ENCODE data around the gene STIP1. TPM values are rescaled to one million over a fixed set of nuclear protein-coding genes. Genes with fewer than 3 reads are reported as not detected.

The STIP1 gene
- total RNA-seq, 1 donor from 2014 or later = 200 TPM

DNA sequence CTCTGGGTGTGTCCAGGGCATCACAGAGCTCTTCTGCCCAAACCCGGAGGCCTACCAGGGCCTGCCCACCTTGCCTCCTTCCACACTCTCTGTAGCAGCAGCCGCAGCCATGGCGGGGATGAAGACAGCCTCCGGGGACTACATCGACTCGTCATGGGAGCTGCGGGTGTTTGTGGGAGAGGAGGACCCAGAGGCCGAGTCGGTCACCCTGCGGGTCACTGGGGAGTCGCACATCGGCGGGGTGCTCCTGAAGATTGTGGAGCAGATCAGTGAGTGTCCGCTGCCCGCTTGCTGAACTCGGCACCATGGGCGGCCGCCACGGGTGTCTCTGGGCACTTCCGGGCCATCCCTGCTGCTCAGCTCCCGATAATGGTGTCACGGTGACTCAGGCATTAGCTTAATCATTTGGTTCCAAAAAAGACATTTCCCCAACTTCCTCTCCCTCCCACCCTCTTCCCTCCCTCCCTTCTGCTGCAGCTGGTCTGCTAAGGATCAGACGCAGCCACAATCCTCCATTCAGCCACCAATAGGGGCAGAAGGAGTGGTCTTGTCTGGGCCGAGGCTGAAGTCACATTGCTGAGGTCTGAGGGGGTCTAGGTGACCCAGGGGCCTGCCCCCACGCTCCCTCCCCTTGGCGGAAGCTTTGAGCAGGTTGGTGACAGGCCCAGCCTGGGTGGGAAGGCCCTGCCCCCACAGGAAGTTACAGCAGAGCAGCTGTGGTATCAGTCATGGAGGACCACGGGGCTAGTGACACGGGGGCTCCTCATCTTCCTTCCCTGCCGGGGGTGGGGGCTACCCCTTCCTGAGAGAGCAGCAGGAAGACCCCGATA, 21.5 kb downstream of the STIP1 start:
- DNase-seq (ENCODE audit: low read depth) (peak; percentile 73), FAIRE-seq (no peak)
- H3K9ac ChIP-seq (ENCODE audit: low read length) = peak overlapping the region; percentile 38
- H3K27ac ChIP-seq (ENCODE audit: low read depth, low read length) = peak overlapping the region; percentile 65
- Mint-ChIP-seq H3K9me3 (ENCODE audit: unreplicated experiment) (no peaks in the 10 kb centered on the region), H3K4me1 (ENCODE audit: low read depth, unreplicated experiment) (peaks cover 17% of the 10 kb centered on the region), H3K36me3 (ENCODE audit: low read depth, unreplicated experiment) (peaks cover 21% of the 10 kb centered on the region), H3K27ac (ENCODE audit: unreplicated experiment) (peak overlapping the region; percentile 78), H3K27me3 (ENCODE audit: low read depth, unreplicated experiment) (no peaks in the 10 kb centered on the region), H3K4me3 (ENCODE audit: unreplicated experiment) (no peak overlapping the region)
- no peak for TF ChIP-seq EZH2 (IDR thresholded peaks at IDR 0.05; ENCODE audit: insufficient read depth, low read length)
- TF ChIP-seq, protein P1, sequence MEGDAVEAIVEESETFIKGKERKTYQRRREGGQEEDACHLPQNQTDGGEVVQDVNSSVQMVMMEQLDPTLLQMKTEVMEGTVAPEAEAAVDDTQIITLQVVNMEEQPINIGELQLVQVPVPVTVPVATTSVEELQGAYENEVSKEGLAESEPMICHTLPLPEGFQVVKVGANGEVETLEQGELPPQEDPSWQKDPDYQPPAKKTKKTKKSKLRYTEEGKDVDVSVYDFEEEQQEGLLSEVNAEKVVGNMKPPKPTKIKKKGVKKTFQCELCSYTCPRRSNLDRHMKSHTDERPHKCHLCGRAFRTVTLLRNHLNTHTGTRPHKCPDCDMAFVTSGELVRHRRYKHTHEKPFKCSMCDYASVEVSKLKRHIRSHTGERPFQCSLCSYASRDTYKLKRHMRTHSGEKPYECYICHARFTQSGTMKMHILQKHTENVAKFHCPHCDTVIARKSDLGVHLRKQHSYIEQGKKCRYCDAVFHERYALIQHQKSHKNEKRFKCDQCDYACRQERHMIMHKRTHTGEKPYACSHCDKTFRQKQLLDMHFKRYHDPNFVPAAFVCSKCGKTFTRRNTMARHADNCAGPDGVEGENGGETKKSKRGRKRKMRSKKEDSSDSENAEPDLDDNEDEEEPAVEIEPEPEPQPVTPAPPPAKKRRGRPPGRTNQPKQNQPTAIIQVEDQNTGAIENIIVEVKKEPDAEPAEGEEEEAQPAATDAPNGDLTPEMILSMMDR (IDR thresholded peaks at IDR 0.05; ENCODE audit: insufficient read depth, low read depth, low read length) = no peak
- H3K27me3 ChIP-seq (ENCODE audit: insufficient read depth, low read length) = no peaks in the 10 kb centered on the region
- peak overlapping the region; percentile 30 for H2AFZ ChIP-seq (ENCODE audit: low read depth, low read length)
- H3K9me3 ChIP-seq (ENCODE audit: insufficient read depth, low read depth, low read length) = no peaks in the 10 kb centered on the region
- H3K36me3 ChIP-seq (ENCODE audit: insufficient read depth, low read length) = peaks cover 21% of the 10 kb centered on the region
- peaks cover 20% of the 10 kb centered on the region for H4K20me1 ChIP-seq (ENCODE audit: insufficient read depth, low read length)
- peak overlapping the region; percentile 75 for H3K4me2 ChIP-seq (ENCODE audit: low read length)
- H3K79me2 ChIP-seq (ENCODE audit: insufficient read depth, low read length) = no peaks in the 10 kb centered on the region
- peaks cover 25% of the 10 kb centered on the region for H3K4me1 ChIP-seq (ENCODE audit: insufficient read depth, low read length)
- H3K4me3 ChIP-seq (ENCODE audit: insufficient read depth, low read depth, low read length) = no peak overlapping the region

- peaks cover 14% of the 10 kb centered on the region for H3K36me3 ChIP-seq (ENCODE audit: insufficient read depth, low read length)
- H3K79me2 ChIP-seq (ENCODE audit: insufficient read depth, low read length) = no peaks in the 10 kb centered on the region
- H3K4me1 ChIP-seq (ENCODE audit: insufficient read depth, low read length) = peaks cover 25% of the 10 kb centered on the region
- H2AFZ ChIP-seq (ENCODE audit: low read depth, low read length) = peak overlapping the region; percentile 30
- H3K4me3 ChIP-seq (ENCODE audit: insufficient read depth, low read depth, low read length) = no peak overlapping the region
- peak overlapping the region; percentile 38 for H3K9ac ChIP-seq (ENCODE audit: low read length)
- Mint-ChIP-seq H3K27me3 (ENCODE audit: low read depth, unreplicated experiment) (no peaks in the 10 kb centered on the region), H3K9me3 (ENCODE audit: unreplicated experiment) (no peaks in the 10 kb centered on the region), H3K27ac (ENCODE audit: unreplicated experiment) (no peak overlapping the region), H3K4me3 (ENCODE audit: unreplicated experiment) (no peak overlapping the region), H3K4me1 (ENCODE audit: low read depth, unreplicated experiment) (peaks cover 15% of the 10 kb centered on the region), H3K36me3 (ENCODE audit: low read depth, unreplicated experiment) (peaks cover 19% of the 10 kb centered on the region)
- no peak for DNase-seq (ENCODE audit: low read depth)
- peaks cover 14% of the 10 kb centered on the region for H4K20me1 ChIP-seq (ENCODE audit: insufficient read depth, low read length)
- no peaks in the 10 kb centered on the region for H3K9me3 ChIP-seq (ENCODE audit: insufficient read depth, low read depth, low read length)
- no peaks in the 10 kb centered on the region for H3K27me3 ChIP-seq (ENCODE audit: insufficient read depth, low read length)
- H3K27ac ChIP-seq (ENCODE audit: low read depth, low read length) = peak overlapping the region; percentile 65
- TF ChIP-seq EZH2 (IDR thresholded peaks at IDR 0.05; ENCODE audit: insufficient read depth, low read length) = no peak
- TF ChIP-seq, protein P1 (IDR thresholded peaks at IDR 0.05; ENCODE audit: insufficient read depth, low read depth, low read length) = no peak
- no peak for FAIRE-seq
- peak overlapping the region; percentile 75 for H3K4me2 ChIP-seq (ENCODE audit: low read length)
Observed at GRCh38 chr11:64208086-64208795, 22.3 kb downstream of the STIP1 start.

Data from astrocyte (in vitro differentiated cells and primary cell).